OCI-LY3 (cell line): Measurements from ENCODE around the gene LRRC3B.

Experiments
- CTCF ChIP-seq: fragments of 200-600, 300-600 bp; sonication (generic); IDR thresholded peaks from 2 replicates; pipeline ENCODE4 v1.5.1; 2014; ENCODE audit warnings: antibody characterized with exemption, low read length, low read depth
- EZH2phosphoT487 ChIP-seq: fragments of 200-600 bp; shearing (Covaris generic); IDR thresholded peaks from 2 replicates; pipeline ENCODE4 v1.6.1; 2018; ENCODE audit warnings: antibody characterized with exemption, mixed run types, low read depth

DNA sequence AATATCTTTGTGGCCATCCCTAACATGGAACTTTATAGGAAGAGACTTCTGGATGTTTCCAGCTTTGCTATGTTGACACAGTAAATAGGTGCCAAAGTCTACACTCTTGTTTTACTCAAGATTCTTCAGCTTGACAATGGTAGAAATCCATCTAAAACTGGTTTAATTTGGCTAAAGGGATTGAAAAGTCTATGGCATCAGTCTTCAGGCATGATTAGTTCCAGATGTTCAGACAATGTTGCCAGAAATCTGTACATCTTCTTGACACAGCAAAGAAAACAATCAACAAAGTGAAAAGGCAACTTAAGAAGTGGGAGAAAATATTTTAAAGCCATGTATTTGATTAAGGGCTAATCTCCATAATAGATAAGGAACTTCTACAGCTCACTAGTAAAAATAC, 130.5 kb downstream of the LRRC3B start:
- TF ChIP-seq EZH2phosphoT487 (no peak), CTCF (no peak)
